Posterior cingulate gyrus (tissue), 11 donors: ENCODE data around the gene DEFB123.

Source experiments
- DNase-seq, 10 donors: peaks; one replicate each; pipeline versions ENCODE4 v3.0.0 to v3.0.0-alpha.2; 2020 to 2021; ENCODE audit warnings: mixed read lengths in 3 of 10
- intact Hi-C: fragments of 100-400 bp; cut with DNase I; formaldehyde crosslinking; loops from one replicate; pipeline ENCODE4 v1.15.1; 2023

Gene DEFB123

DNA sequence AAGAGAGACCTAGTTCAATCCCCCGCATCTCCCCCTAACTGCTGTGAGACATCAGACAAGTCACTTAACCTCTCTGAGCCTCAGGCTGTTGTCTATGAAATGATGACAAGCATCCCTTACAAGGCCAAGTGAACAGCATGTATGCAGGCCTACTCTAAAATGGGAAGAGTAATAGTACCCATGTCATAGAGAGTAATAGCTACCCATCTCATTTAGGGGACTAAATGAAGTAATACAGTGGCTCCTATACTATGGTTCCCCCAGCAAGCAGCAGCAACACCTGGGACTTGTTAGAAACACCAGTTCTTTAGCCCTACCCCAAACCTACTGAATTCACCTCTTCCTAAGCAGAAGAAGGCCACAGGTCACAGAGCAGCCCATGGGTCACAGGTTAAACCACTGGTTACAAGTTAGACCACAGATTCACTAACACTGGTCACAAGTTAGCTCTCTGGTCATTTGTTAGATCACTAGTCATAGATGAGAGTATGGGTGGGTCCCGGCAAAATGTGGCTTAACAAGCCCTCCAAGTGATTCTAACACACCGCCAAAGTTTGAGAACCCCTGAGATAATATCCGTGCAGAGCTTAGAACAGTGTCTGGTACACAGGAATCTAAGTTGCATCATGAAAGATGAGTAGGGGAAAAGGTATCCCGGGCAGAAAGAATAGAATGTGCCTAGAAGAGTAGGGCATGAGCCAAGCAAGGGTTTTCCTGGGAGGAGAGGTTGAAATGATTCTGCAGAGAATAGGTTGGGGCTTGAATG lies 33.1 kb downstream of the DEFB123 start:
- no peak for DNase-seq
- intact Hi-C loops = no loop called here

DNA sequence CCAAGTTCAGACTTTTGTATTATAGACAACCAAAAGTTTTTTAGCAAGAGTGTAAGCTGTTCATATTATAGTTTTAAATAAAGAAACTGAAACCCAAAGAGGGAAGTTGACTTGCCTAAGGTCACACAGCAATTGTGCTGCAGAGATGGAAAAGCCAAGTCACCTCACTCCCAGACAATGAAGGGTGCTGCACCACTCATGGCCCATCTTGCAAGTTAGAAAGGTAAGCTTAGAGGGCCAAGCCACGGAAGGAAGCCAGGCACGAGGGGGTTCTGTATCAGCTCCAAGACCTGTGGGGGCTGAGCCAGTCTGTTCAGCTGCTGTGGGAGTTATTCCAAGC lies 33.6 kb downstream of the DEFB123 start:
- intact Hi-C loops = no loop called here
- no peak for DNase-seq

DNA sequence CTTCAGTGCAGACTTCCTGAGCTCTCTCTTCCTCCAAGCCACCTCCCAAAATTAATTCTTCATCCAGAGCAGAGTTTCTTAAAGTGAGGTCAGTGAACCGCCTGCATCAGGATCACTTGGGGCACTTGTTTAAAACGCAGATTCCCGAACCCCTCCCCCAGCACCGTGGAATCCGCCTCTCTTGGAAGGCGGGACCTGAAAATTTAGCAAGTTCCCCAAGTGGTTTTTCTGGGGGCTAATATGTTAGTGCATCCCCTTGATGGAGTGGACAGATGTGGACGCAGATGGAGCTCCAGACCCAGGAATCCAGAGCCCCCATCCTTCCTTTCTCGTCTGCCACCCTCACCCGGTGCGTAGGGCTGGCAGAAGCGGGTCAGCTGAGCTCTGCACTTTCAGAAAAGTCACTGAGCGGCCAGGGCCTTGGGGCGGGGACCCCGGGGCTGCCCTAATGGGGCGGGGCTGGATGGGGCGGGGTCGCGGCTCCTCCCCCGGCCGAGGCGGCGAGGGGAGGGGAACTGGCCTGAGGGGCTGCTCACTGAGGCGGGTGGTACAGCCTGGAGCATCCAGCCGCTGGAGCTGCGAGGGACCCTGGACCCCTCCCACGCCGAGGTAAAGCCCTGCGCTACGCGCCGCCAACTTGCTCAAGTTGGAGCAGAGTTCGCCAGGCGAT lies 34.5 kb downstream of the DEFB123 start, which contains the start of the genes DEFB124 and REM1:
Gene DEFB124, minus strand, starts transcription at position 370 of the 670 bp plus-strand sequence. CDS start 2,114 bp downstream, outside the sequence.
Gene REM1, plus strand, starts transcription at position 531 of the 670 bp plus-strand sequence. CDS start 1,158 bp downstream, outside the sequence.
- intact Hi-C loops = no loop called here
- DNase-seq = no peak

DNA sequence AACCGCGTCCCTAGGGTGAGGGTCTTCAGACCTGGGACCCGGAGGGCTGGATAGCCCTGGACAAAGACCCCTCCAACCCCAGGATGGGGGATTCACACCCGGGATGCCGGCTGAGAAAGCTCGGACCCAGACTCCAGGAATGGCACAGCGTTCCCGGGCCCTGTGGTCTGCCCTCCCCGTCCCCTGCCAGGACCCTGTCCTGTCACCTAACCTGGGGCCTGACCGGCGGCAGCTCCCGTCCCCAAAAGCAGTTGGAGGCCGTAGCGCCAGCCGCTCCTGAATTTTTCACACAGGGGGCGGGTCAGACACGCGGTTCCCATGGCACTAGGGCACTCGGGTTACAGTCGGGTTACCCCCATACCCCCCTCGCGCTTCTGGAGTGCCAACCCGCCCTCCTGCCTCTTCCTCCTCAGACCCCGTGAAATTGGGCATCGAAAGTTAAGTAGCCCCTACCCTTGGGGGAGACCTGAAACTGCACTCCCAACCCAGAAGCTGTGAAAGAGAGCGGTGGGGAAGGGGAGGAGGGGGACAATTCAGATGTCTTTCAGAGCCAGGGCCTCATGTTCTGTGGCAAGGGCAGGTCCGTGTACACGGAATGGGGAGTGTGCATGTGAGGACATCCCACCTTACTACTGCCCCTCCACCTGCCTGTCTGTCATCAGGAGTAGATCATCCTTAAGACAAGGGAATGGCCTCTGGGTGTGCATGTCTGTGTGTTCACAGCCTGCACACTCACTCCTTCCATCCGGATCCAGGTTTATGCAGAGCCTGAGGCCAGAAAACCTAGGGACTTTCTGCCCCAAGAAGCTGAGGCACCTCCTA lies 35.3 kb downstream of the DEFB123 start:
- DNase-seq = no peak
- intact Hi-C loops = no loop called here

DNA sequence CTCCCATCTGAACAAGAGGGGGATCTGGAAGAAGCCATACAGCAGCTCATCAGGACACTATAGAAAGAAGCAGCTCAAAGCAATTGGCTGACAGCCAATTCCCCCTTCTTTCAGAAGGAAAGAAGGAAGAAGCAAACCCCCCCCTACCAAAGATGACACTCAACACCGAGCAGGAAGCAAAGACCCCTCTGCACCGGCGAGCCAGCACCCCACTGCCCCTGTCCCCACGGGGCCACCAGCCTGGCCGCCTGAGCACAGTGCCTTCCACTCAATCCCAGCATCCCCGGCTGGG lies 35.8 kb downstream of the DEFB123 start:
- no peak for DNase-seq

DNA sequence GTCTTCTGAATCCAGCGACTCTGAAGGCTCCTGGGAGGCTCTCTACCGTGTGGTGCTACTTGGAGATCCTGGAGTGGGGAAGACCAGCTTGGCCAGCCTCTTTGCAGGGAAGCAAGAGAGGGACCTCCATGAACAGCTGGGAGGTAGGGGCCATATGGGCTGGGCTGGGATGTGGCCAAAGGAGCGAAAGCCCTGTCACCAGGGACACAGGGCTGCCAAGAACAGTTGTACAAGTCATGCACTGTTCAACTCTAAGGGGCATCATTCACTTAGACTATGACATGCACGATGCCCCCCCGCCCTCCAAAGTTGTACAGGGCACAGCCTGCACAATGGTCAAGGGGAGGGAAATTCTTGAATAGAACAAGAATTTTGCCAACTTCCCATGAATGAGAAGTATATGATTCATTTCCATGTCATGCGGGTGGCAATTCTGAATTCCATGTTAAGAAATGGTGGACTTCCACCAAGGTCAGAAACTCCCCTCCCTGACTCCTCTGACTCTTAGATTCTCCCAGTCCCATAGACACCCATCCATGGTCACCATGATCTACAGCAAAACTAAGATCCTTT lies 36.3 kb downstream of the DEFB123 start:
- DNase-seq = no peak
- intact Hi-C loops = no loop called here

More for the DNA sequence above, 35.8 kb downstream of the DEFB123 start:
- intact Hi-C loops = no loop called here

DNA sequence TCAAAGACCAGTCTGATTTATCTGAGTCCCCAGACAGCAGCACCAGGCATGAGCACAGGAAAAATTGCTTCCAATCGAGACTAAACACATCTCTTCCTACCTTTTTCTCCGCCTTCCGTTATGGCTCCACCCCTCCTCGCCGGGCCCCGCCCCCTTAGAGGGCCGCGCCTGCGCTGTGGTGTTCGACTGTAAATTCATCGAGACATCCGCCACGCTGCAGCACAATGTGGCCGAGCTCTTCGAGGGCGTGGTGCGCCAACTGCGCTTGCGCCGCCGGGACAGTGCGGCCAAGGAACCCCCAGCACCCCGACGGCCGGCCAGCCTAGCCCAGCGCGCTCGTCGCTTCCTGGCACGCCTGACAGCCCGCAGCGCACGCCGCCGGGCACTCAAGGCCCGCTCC lies 43.6 kb downstream of the DEFB123 start:
- intact Hi-C loops = no loop called here
- DNase-seq = no peak

DNA sequence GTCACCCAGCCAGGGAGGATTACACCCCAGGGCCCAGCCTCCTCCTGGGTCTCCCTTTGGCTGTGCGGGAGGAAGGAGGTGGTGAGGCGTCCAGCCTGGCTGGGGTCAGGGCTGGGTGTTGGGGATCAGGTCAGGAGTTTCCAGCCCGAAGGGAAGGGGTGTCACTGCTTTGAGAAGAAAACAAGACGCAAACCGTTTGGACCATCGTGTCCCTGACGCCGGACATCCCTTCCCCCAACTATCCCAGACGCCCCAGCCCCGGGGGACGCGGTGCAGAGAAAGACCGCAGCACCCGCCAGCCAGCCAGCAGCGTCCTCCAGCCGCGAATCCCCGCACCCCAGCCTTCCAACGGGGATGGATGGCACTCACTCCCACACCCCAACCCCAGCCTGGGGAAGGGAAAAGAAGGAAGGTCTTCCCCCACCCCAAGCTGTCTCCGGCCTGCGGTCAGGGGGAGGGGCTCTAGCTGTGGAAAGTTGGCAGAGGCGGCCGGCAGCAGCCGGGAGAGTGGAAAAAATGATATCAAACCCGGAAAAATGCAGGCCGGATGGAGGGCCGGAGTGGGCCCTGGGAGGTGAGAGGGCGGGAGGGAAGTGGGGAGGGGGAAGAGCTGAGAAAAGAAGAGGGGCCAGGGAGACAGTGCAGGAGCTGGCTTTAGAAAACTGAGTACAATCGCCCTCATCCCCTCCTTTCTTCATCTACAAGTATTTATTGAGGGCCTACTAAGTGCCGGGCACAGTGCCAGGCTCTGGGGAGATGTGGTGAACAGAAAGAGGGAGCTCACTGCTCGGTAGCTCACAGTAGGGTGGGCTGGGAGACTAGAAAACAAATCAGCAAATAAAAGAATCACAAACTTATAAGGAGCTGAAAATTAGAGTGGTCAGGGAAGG lies 45.3 kb downstream of the DEFB123 start:
- DNase-seq = no peak

DNA sequence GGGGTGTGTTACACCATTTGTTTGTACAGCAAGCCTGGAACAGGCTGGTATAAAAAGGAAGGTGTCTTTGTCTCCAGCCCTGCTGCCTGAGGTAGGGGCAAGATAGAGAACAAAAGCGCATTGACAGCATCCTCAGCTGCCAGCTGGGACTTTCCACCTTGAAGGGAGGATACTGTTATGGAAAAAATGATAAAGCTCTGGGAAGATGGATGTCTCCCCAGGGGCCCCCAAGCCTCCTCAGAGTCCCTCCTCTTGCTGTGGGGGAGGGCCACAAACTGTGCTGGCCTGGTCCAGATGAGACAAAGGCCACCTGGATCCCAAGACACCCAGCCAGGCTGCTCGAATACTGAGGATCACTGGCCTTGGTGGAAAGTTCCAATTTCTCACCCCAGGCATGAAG lies 47.7 kb downstream of the DEFB123 start:
- intact Hi-C loops = no loop called here
- DNase-seq = no peak

More for the DNA sequence above, 45.3 kb downstream of the DEFB123 start:
- intact Hi-C loops = no loop called here

DNA sequence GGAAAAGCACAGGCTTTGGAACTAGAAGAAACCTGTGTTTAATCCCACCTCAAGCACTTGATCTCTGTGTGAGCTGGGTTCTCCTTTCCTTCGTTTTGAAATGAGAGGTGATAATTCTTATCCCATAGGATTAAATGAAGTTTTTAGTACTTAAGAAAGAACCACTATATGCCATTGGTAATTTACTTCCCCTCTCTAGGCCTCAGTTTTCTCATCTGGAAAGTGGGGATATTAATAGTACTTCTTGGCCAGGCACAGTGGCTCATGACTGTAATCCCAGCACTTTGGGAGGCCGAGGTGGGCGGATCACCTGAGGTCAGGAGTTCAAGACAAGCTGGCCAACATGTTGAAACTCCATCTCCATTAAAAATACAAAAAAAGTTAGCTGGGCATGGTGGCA lies 48.7 kb downstream of the DEFB123 start:
- intact Hi-C loops = no loop called here
- DNase-seq = no peak

DNA sequence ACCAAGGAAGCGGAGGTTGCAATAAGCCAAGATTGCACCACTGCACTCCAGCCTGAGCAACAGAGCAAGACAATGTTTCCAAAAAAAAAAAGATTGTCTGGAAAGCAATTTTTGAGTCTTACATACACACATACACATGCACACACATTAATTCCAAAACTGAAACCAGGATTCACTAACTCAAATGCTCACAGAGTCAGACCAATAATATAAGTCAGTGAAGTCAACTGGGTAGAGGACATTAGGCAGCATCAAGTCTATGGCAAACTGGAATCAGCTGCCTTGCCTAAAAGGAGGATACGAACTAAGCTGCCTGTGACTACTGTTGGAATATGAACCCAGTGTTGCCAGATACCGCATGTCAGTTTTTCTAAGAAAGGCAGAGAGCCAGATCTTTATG lies 50.3 kb downstream of the DEFB123 start:
- DNase-seq = no peak
- intact Hi-C loops = no loop called here

DNA sequence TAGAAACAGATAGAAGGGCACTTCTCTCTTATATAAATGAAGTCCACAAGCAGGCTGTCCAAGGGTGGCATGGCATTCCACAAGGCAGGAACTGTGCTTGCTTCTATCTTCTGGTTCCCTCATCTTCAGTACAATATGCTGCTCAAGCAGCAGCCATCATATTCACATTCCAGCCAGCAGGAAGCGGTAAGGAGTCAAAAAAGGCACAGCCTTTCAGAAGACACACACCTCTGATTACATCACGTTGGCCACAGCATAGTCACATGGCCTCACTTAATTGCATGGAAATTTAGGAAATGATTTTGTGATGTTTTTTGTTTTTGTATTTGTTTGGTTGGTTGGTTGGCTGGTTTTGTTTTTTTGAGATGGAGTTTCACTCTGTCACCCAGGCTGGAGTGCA lies 53.7 kb downstream of the DEFB123 start:
- intact Hi-C loops = no loop called here

DNA sequence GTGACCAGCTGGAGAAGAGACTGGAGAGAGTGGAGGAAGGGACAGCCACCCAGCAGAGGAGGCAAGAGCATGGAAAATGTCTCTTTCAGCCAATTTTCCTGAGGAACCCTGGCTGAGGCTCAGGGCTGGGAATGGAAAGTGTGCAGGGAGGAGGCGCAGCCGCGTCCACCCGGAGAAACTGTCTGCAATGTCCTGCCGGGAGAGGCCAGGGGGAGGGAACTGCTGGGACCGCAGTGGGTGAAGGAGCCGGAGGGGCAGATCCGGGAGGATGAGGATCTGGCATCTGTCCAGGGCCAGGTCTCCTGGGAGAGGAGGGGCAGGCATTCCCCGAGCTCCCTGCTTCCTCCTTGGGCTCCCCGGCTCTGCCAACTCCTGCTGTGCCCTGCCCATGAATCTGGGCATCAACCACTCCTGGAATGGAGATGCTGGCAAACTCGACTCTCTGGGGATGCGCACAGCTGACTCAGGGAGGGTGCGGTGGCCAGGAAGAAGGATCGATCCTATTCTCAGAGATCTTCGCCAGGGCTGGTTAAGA lies 56.4 kb downstream of the DEFB123 start:
- DNase-seq = peak in 1 of 10 donors; percentile 88
- intact Hi-C loops = no loop called here

More for the DNA sequence above, 53.7 kb downstream of the DEFB123 start:
- DNase-seq = no peak

DNA sequence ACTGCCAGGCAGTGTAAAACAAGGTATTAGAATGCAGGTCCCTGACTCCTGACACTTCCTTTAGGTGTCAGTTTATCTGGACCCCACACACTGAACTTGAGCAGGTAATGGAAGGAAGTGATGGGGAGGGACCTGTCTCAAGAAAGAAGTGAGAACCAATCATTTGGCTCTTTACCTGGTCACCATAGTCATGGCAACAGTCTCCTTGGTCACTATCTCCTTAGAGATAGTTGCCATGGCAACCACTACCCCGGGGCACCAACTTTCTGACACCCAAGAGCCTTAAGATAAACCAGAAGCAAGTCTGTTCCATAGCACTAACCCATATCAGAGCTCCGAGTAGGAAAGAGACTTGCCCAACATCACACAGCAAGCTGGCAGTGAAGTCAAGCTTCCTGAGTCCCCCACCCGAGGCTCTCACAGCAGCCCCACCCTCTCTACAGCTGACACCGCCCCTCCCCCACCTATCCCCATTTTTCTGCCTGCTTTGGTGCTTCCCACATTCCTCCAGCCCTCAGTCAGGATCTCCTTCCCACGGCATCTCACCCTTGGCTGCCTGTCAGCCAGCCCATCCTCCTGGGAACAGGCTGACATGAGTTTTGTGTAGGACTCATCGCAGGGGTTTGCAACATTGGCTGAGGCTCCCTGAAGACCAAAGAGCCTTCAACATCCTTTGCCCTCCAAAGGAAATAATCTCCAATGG lies 57.6 kb downstream of the DEFB123 start:
- DNase-seq = no peak
- intact Hi-C loops = no loop called here
